Measurements from ENCODE around the gene SEMA6D. TPM values are rescaled to one million over a fixed set of nuclear protein-coding genes. Genes with fewer than 3 reads are reported as not detected.

SEMA6D gene
- polyA plus RNA-seq, 1 of the 3 experiments (the other 2 are of a cell fraction), result 0.30 TPM

GRCh38 chr15:47742742-47743141 lies 25.4 kb downstream of the SEMA6D start:
- H3K79me2 ChIP-seq (ENCODE audit: insufficient read depth), result no peaks in the 10 kb centered on the region
- ChIA-PET POLR2A (no interaction called here), CTCF (no interaction called here)
- DNase-seq, result no peak
- no peak overlapping the region for H3K9ac ChIP-seq
- TF ChIP-seq IRF3 (IDR thresholded peaks at IDR 0.05; ENCODE audit: low read depth, low read length) (no peak), GABPA (IDR thresholded peaks at IDR 0.05; ENCODE audit: low read depth) (no peak), JUND (IDR thresholded peaks at IDR 0.05) (no peak)
- TF ChIP-seq, protein P1, sequence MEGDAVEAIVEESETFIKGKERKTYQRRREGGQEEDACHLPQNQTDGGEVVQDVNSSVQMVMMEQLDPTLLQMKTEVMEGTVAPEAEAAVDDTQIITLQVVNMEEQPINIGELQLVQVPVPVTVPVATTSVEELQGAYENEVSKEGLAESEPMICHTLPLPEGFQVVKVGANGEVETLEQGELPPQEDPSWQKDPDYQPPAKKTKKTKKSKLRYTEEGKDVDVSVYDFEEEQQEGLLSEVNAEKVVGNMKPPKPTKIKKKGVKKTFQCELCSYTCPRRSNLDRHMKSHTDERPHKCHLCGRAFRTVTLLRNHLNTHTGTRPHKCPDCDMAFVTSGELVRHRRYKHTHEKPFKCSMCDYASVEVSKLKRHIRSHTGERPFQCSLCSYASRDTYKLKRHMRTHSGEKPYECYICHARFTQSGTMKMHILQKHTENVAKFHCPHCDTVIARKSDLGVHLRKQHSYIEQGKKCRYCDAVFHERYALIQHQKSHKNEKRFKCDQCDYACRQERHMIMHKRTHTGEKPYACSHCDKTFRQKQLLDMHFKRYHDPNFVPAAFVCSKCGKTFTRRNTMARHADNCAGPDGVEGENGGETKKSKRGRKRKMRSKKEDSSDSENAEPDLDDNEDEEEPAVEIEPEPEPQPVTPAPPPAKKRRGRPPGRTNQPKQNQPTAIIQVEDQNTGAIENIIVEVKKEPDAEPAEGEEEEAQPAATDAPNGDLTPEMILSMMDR (IDR thresholded peaks at IDR 0.05), result no peak
- 56% methylated on average over 2 of the region's 2 CpGs for WGBS (ENCODE audit: low lambda C conversion rate)
- no peaks in the 10 kb centered on the region for H3K9me2 ChIP-seq
- H3K27me3 ChIP-seq (ENCODE audit: insufficient read depth), result no peaks in the 10 kb centered on the region
- no peak overlapping the region for H3K27ac ChIP-seq (ENCODE audit: low read depth in 2 of 2, low read length in 1 of 2)
- peaks cover 0 to 5% of the 10 kb centered on the region in 2 experiments; a peak in 1 of 4 replicates for H3K4me1 ChIP-seq (ENCODE audit: control insufficient read depth in 1 of 2, insufficient read depth in 2 of 2, low read depth in 1 of 2, low read length in 1 of 2)
- H3K9me3 ChIP-seq, result no peaks in the 10 kb centered on the region
- no peaks in the 10 kb centered on the region for H4K20me1 ChIP-seq (ENCODE audit: insufficient read depth)
- H3F3A ChIP-seq (replicated peaks; ENCODE audit: insufficient read depth), result no peaks in the 10 kb centered on the region
- H3K4me2 ChIP-seq, result no peak overlapping the region
- no peaks in the 10 kb centered on the region for H3K36me3 ChIP-seq (replicated peaks in 1 of 2; ENCODE audit: control insufficient read depth in 1 of 2, insufficient read depth in 2 of 2, low read length in 1 of 2)
- no peak overlapping the region for H3K4me3 ChIP-seq (ENCODE audit: low read depth in 2 of 2, low read length in 1 of 2)
- no peak overlapping the region for H2AFZ ChIP-seq (ENCODE audit: low read depth)

GRCh38 chr15:47743385-47743784 lies 26.1 kb downstream of the SEMA6D start:
- H4K20me1 ChIP-seq (ENCODE audit: insufficient read depth), result no peaks in the 10 kb centered on the region
- no peak overlapping the region for H3K4me3 ChIP-seq (ENCODE audit: low read depth in 2 of 2, low read length in 1 of 2)
- 60% methylated on average over 6 of the region's 6 CpGs for WGBS (ENCODE audit: low lambda C conversion rate)
- H3K27me3 ChIP-seq (ENCODE audit: insufficient read depth), result no peaks in the 10 kb centered on the region
- CTCF ChIA-PET, result no interaction called here
- no peaks in the 10 kb centered on the region for H3K9me3 ChIP-seq
- DNase-seq, result no peak
- POLR2A ChIA-PET, result no interaction called here
- TF ChIP-seq, protein P2, sequence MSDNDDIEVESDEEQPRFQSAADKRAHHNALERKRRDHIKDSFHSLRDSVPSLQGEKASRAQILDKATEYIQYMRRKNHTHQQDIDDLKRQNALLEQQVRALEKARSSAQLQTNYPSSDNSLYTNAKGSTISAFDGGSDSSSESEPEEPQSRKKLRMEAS (IDR thresholded peaks at IDR 0.05; ENCODE audit: low read depth), result no peak
- TF ChIP-seq RXRA (IDR thresholded peaks at IDR 0.05; ENCODE audit: borderline replicate concordance, low read depth) (no peak), ELF1 (IDR thresholded peaks at IDR 0.05) (no peak), IRF3 (IDR thresholded peaks at IDR 0.05; ENCODE audit: low read depth, low read length) (no peak), EZH2phosphoT487 (IDR thresholded peaks at IDR 0.05; ENCODE audit: borderline replicate concordance, low read depth) (no peak)
- no peak overlapping the region for H3K27ac ChIP-seq (ENCODE audit: low read depth in 2 of 2, low read length in 1 of 2)
- no peak overlapping the region for H2AFZ ChIP-seq (ENCODE audit: low read depth)
- no peaks in the 10 kb centered on the region for H3F3A ChIP-seq (replicated peaks; ENCODE audit: insufficient read depth)
- H3K4me1 ChIP-seq (ENCODE audit: control insufficient read depth in 1 of 2, insufficient read depth in 2 of 2, low read depth in 1 of 2, low read length in 1 of 2), result peaks cover 0 to 5% of the 10 kb centered on the region in 2 experiments; a peak in 1 of 4 replicates
- no peaks in the 10 kb centered on the region for H3K9me2 ChIP-seq
- no peaks in the 10 kb centered on the region for H3K79me2 ChIP-seq (ENCODE audit: insufficient read depth)
- no peaks in the 10 kb centered on the region for H3K36me3 ChIP-seq (replicated peaks in 1 of 2; ENCODE audit: control insufficient read depth in 1 of 2, insufficient read depth in 2 of 2, low read length in 1 of 2)
- no peak overlapping the region for H3K9ac ChIP-seq
- H3K4me2 ChIP-seq, result no peak overlapping the region

All from SK-N-SH (cell line).